HepG2 (cell line): Measurements from ENCODE around the gene CCNQ. TPM values are rescaled to one million over a fixed set of nuclear protein-coding genes. Genes with fewer than 3 reads are reported as not detected.

ENCODE experiments used
- ARNT ChIP-seq: fragments of 450-650 bp; IDR thresholded peaks from 2 replicates; pipeline ENCODE4 v1.6.1; 2017
- CHD2 ChIP-seq: IDR thresholded peaks from 2 replicates; pipeline ENCODE4 v1.6.1; 2011; ENCODE audit warnings: low read depth, low read length, improper control_type of control experiment
- EP300 ChIP-seq, 3 experiments: sonication (generic) in 1 of 3; formaldehyde crosslinking in 1 of 3; IDR thresholded peaks; 2 replicates each; pipeline versions ENCODE4 v1.5.1 to v1.6.1; 2011 to 2020; ENCODE audit warnings: low read depth in 2 of 3, low read length in 2 of 3, borderline replicate concordance in 1 of 3, improper control_type of control experiment in 1 of 3, mild to moderate bottlenecking in 1 of 3, missing genetic modification reagents in 1 of 3, moderate library complexity in 1 of 3
- HNRNPL ChIP-seq: fragments of 200-400 bp; formaldehyde crosslinking; IDR thresholded peaks from 2 replicates; pipeline ENCODE4 v1.6.1; 2017; ENCODE audit warnings: mild to moderate bottlenecking, low read depth, low read length
- HNRNPUL1 ChIP-seq: fragments of 200-400 bp; formaldehyde crosslinking; IDR thresholded peaks from 2 replicates; pipeline ENCODE4 v1.6.1; 2017; ENCODE audit warnings: low read depth, mild to moderate bottlenecking, low read length, moderate library complexity
- HOXD1 ChIP-seq: sonication (generic); formaldehyde crosslinking; IDR thresholded peaks from 2 replicates; pipeline ENCODE4 v1.5.0; 2020; ENCODE audit warnings: missing genetic modification reagents
- LBX2 ChIP-seq: sonication (generic); formaldehyde crosslinking; IDR thresholded peaks from 2 replicates; pipeline ENCODE4 v1.5.0; 2020; ENCODE audit warnings: missing genetic modification reagents, mild to moderate bottlenecking, borderline replicate concordance
- MYPOP ChIP-seq: sonication (generic); formaldehyde crosslinking; IDR thresholded peaks from 2 replicates; pipeline ENCODE4 v1.8.1; 2023; ENCODE audit warnings: mild to moderate bottlenecking, moderate library complexity, missing genetic modification reagents
- NONO ChIP-seq, 2 experiments: fragments of 450-650 bp in 1 of 2; sonication (generic) in 1 of 2; formaldehyde crosslinking in 1 of 2; IDR thresholded peaks in 1 of 2; conservative IDR thresholded peaks in 1 of 2; 2 replicates each; pipeline versions ENCODE4 v1.6.1 to v1.8.0; 2017 to 2022; ENCODE audit warnings: mild to moderate bottlenecking in 1 of 2, missing genetic modification reagents in 1 of 2, moderate library complexity in 1 of 2
- PATZ1 ChIP-seq: sonication (generic); formaldehyde crosslinking; IDR thresholded peaks from 2 replicates; pipeline ENCODE4 v1.4.0; 2020; ENCODE audit warnings: missing genetic modification reagents
- SIX1 ChIP-seq: sonication (generic); formaldehyde crosslinking; IDR thresholded peaks from 2 replicates; pipeline ENCODE4 v1.4.0; 2020; ENCODE audit warnings: missing genetic modification reagents, borderline replicate concordance
- TAF1 ChIP-seq: sonication (generic); formaldehyde crosslinking; IDR thresholded peaks from 2 replicates; pipeline ENCODE4 v1.4.0; 2020; ENCODE audit warnings: missing genetic modification reagents
- TOPORS ChIP-seq: sonication (generic); formaldehyde crosslinking; IDR thresholded peaks from 2 replicates; pipeline ENCODE4 v1.8.0; 2023; ENCODE audit warnings: mild to moderate bottlenecking, missing genetic modification reagents
- ZFP37 ChIP-seq: sonication (generic); formaldehyde crosslinking; IDR thresholded peaks from 2 replicates; pipeline ENCODE4 v1.4.0; 2020; ENCODE audit warnings: missing genetic modification reagents, borderline replicate concordance
- ZNF143 ChIP-seq: sonication (generic); formaldehyde crosslinking; IDR thresholded peaks from 2 replicates; pipeline ENCODE4 v1.4.0; 2020; ENCODE audit warnings: missing genetic modification reagents
- ZNF280D ChIP-seq: sonication (generic); formaldehyde crosslinking; IDR thresholded peaks from 2 replicates; pipeline ENCODE4 v1.5.1; 2020; ENCODE audit warnings: mild to moderate bottlenecking, missing genetic modification reagents
- ZNF484 ChIP-seq: sonication (generic); formaldehyde crosslinking; IDR thresholded peaks from 2 replicates; pipeline ENCODE4 v1.5.1; 2020; ENCODE audit warnings: mild to moderate bottlenecking, low read depth, missing genetic modification reagents, borderline replicate concordance
- ZNF569 ChIP-seq: sonication (generic); formaldehyde crosslinking; IDR thresholded peaks from 2 replicates; pipeline ENCODE4 v1.5.0; 2020; ENCODE audit warnings: mild to moderate bottlenecking, missing genetic modification reagents, moderate library complexity, borderline replicate concordance
- ZNF598 ChIP-seq: sonication (generic); formaldehyde crosslinking; IDR thresholded peaks from 2 replicates; pipeline ENCODE4 v1.5.1; 2020; ENCODE audit warnings: mild to moderate bottlenecking, missing genetic modification reagents, borderline replicate concordance
- ZNF619 ChIP-seq: sonication (generic); formaldehyde crosslinking; IDR thresholded peaks from 2 replicates; pipeline ENCODE4 v1.4.0; 2020; ENCODE audit warnings: mild to moderate bottlenecking, missing genetic modification reagents
- polyA plus RNA-seq, 8 experiments: library from polyadenylated mRNA; depleted of rRNA in 3 of 8; stranded (reverse) in 7 of 8; unstranded in 1 of 8; fragments of >200 nt; fragmentation: Illumina TruSeq in 4 of 8; extraction: Trizol in 4 of 8; gene quantifications; 2 replicates each; pipeline versions ENCODE4 v1.2.1 to v1.2.3, GENCODE V29; 2011 to 2016; ENCODE audit warnings: low read depth in 4 of 8, missing spikeins in 1 of 8, mixed read lengths in 1 of 8; ENCODE audit not compliant: insufficient read depth in 1 of 8
- total RNA-seq, 5 experiments: library from RNA; depleted of rRNA; stranded (reverse); fragments of >200 nt; fragmentation: Illumina TruSeq; extraction: Trizol; gene quantifications; 2 replicates each; pipeline ENCODE4 v1.2.3, GENCODE V29; 2016; ENCODE audit warnings: low read depth in 1 of 5

The CCNQ gene
- total and polyA plus RNA-seq, 2 of the 13 experiments (the other 11 are each of a cell fraction or from before 2014, with no cell fraction given): 15.0 to 25.5 TPM

- peak; percentile 84 for TF ChIP-seq PATZ1 (CRISPR knock-in tag)
- no peak for TF ChIP-seq CHD2
- TF ChIP-seq ZNF598 (CRISPR knock-in tag): 0 out of 2 replicates have a peak, but pooled peaks have one; percentile 26
- peak; percentile 66; the same call in 1 of the 2 replicates for TF ChIP-seq HOXD1 (CRISPR knock-in tag)
- TF ChIP-seq ZFP37 (CRISPR knock-in tag): no peak
- peak; percentile 15; the same call in 1 of the 2 replicates for TF ChIP-seq TOPORS (CRISPR knock-in tag)
- peak; percentile 17; the same call in 1 of the 2 replicates for TF ChIP-seq TAF1 (CRISPR knock-in tag)
- TF ChIP-seq ZNF280D (CRISPR knock-in tag): no peak
- TF ChIP-seq ARNT: no peak
- no peak for TF ChIP-seq HNRNPUL1
- TF ChIP-seq EP300 (IDR thresholded peaks at IDR 0.05; ENCODE audit: low read depth in 2 of 2, low read length in 2 of 2): peak in 1 of 2 experiments; percentile 85; a peak in 2 of 4 replicates
- TF ChIP-seq EP300 (CRISPR knock-in tag; IDR thresholded peaks at IDR 0.05; ENCODE audit: borderline replicate concordance): peak; percentile 69
- TF ChIP-seq ZNF484 (CRISPR knock-in tag): no peak
- TF ChIP-seq LBX2 (CRISPR knock-in tag): no peak
- TF ChIP-seq ZNF619: no peak
- no peak for TF ChIP-seq NONO (IDR thresholded peaks at IDR 0.05)
- TF ChIP-seq NONO (CRISPR knock-in tag; conservative IDR thresholded peaks at IDR 0.05): peak; percentile 37; the same call in 1 of the 2 replicates
- TF ChIP-seq SIX1 (CRISPR knock-in tag): no peak
- peak; percentile 37; the same call in 1 of the 2 replicates for TF ChIP-seq MYPOP (CRISPR knock-in tag)
- TF ChIP-seq ZNF569: no peak
- TF ChIP-seq ZNF143: no peak
- no peak for TF ChIP-seq HNRNPL
Measured at GRCh38 chrX:153646620-153647373, 47.9 kb upstream of the CCNQ start, which contains the start of gene DUSP9 (continued).
